ENCODE results near the gene DQX1.

The DQX1 gene

DNA sequence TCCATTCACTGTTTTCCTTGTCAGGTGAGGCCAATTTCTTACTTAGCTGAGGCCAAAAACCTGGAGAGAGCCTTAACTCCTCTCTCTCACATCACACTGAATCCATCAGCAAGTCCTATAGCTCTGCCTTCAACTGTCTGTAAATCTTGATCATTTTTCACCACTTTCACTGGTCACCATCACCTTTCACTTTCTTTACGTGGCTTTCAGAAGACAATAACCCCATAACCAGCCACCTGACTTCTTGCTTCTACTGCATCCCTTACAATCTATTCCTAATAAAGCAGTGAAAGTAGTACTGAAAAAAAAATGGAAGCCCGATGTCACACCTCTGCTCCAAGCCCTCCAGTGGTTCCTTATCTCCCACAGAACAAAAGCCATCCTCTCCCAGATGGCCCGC lies 20.0 kb upstream of the DQX1 start:
- H3K4me3 ChIP-seq (ENCODE audit: low read length): no peak overlapping the region
- no peaks in the 10 kb centered on the region for H3K9me3 ChIP-seq (ENCODE audit: control insufficient read depth, insufficient read depth, low read length)
- no peak for DNase-seq (ENCODE audit: low read depth, low spot score)
- H3K36me3 ChIP-seq (ENCODE audit: control insufficient read depth, insufficient read depth, low read length): no peaks in the 10 kb centered on the region
- peaks cover 4% of the 10 kb centered on the region; the same call in 1 of the 2 replicates for H3K27me3 ChIP-seq (ENCODE audit: control insufficient read depth, insufficient read depth, low read length)
- WGBS (ENCODE audit: insufficient coverage, insufficient read length): no CpG with 5 or more reads among the region's 3 CpGs
- peaks cover 1% of the 10 kb centered on the region; the same call in 1 of the 2 replicates for H3K4me1 ChIP-seq (ENCODE audit: control insufficient read depth, insufficient read depth, low read length)
- no peak overlapping the region for H3K27ac ChIP-seq (ENCODE audit: low read length)

DNA sequence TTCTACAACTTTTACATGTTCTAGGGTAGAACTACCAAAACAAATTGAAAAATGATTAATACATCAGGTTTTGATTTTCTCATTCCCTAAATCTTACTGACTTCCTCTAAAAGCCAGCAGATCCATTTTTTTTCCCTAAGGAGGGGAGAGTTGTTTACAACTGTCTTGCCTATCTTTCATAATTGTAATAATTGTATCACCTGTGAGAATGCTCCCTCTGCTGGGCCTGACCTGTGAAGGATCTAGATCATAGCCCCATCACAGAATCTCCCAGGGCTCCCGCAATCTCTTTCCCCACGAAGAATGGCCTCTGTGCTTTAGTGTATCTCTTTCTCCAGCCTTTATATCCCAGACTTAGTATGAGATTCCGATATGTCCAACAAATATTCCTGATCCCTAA lies 18.6 kb upstream of the DQX1 start:
- H3K27me3 ChIP-seq (ENCODE audit: control insufficient read depth, insufficient read depth, low read length): peaks cover 2% of the 10 kb centered on the region; the same call in 1 of the 2 replicates
- no peaks in the 10 kb centered on the region; the same call in 1 of the 2 replicates for H3K4me1 ChIP-seq (ENCODE audit: control insufficient read depth, insufficient read depth, low read length)
- H3K36me3 ChIP-seq (ENCODE audit: control insufficient read depth, insufficient read depth, low read length): no peaks in the 10 kb centered on the region
- H3K4me3 ChIP-seq (ENCODE audit: low read length): no peak overlapping the region
- no CpG with 5 or more reads among the region's 3 CpGs for WGBS (ENCODE audit: insufficient coverage, insufficient read length)
- no peak for DNase-seq (ENCODE audit: low read depth, low spot score)
- no peak overlapping the region for H3K27ac ChIP-seq (ENCODE audit: low read length)
- no peaks in the 10 kb centered on the region for H3K9me3 ChIP-seq (ENCODE audit: control insufficient read depth, insufficient read depth, low read length)

DNA sequence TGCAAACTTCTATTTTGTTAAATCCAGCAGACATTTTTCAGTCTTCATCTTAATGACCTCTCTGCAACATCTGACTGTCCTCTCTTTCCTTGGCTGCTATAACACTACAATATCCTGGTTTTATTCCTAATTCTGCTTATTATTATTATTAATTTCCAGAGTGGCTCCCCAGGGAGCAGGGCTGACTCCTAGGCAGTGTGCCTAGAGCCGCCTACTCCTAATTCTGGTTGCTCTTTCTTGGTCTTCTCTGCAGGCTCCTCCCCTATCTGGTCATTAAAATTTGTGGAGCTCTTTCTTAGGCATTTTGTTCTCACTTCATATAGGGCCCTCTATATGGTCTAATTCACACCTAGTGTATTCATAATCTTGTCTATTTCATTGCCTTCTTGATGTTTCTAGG lies 16.9 kb upstream of the DQX1 start:
- no peaks in the 10 kb centered on the region for H3K36me3 ChIP-seq (ENCODE audit: control insufficient read depth, insufficient read depth, low read length)
- DNase-seq (ENCODE audit: low read depth, low spot score): no peak
- WGBS (ENCODE audit: insufficient coverage, insufficient read length): no CpG with 5 or more reads among the region's 1 CpG
- no peak overlapping the region for H3K4me3 ChIP-seq (ENCODE audit: low read length)
- no peak overlapping the region for H3K27ac ChIP-seq (ENCODE audit: low read length)
- peaks cover 2% of the 10 kb centered on the region; the same call in 1 of the 2 replicates for H3K27me3 ChIP-seq (ENCODE audit: control insufficient read depth, insufficient read depth, low read length)
- H3K9me3 ChIP-seq (ENCODE audit: control insufficient read depth, insufficient read depth, low read length): no peaks in the 10 kb centered on the region
- H3K4me1 ChIP-seq (ENCODE audit: control insufficient read depth, insufficient read depth, low read length): no peaks in the 10 kb centered on the region

DNA sequence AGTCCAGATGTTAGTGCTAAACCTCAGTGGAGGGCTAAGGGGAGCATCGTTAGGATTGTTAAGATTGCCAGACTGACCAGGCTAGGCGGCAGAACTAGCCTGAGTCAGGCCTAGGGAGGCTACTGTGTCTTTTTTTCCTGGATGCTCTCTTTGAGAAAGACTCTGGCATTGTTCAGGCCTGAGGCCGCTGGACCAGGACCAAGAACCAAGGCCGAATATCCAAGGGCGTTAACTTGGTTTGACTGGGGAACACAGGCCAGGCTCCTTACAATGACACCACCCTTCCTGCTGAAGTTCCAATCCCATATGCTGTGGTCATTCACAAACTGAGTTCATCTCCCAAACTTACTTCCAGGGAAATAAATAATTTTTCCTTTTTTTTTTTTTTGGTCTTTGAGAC lies 14.3 kb upstream of the DQX1 start:
- Histone ChIP-seq H3K4me3 (ENCODE audit: low read length) (no peak overlapping the region), H3K9me3 (ENCODE audit: control insufficient read depth, insufficient read depth, low read length) (no peaks in the 10 kb centered on the region), H3K27me3 (ENCODE audit: control insufficient read depth, insufficient read depth, low read length) (no peaks in the 10 kb centered on the region), H3K4me1 (ENCODE audit: control insufficient read depth, insufficient read depth, low read length) (no peaks in the 10 kb centered on the region), H3K36me3 (ENCODE audit: control insufficient read depth, insufficient read depth, low read length) (peaks cover 3% of the 10 kb centered on the region; the same call in 1 of the 2 replicates), H3K27ac (ENCODE audit: low read length) (no peak overlapping the region)
- no peak for DNase-seq (ENCODE audit: low read depth, low spot score)
- no CpG with 5 or more reads among the region's 5 CpGs for WGBS (ENCODE audit: insufficient coverage, insufficient read length)

DNA sequence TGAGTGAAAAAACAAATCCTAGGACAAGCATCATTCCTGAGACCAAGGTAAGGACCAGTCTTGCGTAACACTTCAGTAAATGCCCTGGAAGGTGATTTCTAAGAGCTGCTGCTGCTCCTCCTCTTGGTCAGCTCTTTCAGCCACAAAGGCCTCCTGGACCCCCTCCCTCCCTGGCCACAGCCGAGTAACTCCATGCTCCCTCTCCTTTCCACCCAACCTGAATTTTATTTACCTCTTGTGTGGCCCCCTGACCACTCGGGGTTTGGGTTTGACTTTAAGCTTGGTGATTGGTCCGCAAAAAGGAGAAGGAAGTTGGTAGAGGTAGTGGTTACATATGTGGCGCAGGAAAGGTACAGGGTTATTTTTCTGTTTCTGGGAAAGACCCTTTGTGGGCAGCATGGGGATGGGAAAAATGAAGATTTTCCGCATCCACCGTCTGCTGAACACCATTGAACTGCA lies 12.9 kb upstream of the DQX1 start:
- H3K9me3 ChIP-seq (ENCODE audit: control insufficient read depth, insufficient read depth, low read length): no peaks in the 10 kb centered on the region
- DNase-seq (ENCODE audit: low read depth, low spot score): no peak
- no CpG with 5 or more reads among the region's 7 CpGs for WGBS (ENCODE audit: insufficient coverage, insufficient read length)

DNA sequence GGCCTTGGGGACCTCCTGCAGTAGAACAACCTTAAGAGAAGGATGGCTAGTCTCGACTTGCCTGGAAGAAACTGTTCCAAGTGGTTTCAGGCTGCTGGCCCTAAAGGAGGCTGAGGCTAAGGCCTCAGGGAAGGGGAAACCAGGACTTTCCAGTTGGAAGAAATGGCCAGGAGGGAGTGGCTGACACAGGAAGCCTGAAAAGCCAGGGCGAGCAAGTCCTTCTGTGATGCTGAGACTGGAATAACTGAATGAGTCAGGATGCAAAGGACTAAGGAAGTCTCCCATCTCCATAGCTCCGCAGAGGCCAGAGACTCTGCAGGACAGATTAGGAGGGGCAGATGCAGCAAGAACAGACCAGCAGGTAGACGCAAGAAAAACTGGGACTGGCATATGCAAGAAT lies 11.1 kb upstream of the DQX1 start:
- Histone ChIP-seq H3K27me3 (ENCODE audit: control insufficient read depth, insufficient read depth, low read length) (no peaks in the 10 kb centered on the region), H3K4me3 (ENCODE audit: low read length) (no peak overlapping the region), H3K27ac (ENCODE audit: low read length) (no peak overlapping the region), H3K4me1 (ENCODE audit: control insufficient read depth, insufficient read depth, low read length) (no peaks in the 10 kb centered on the region), H3K9me3 (ENCODE audit: control insufficient read depth, insufficient read depth, low read length) (no peaks in the 10 kb centered on the region), H3K36me3 (ENCODE audit: control insufficient read depth, insufficient read depth, low read length) (peaks cover 10% of the 10 kb centered on the region; the same call in 1 of the 2 replicates)
- WGBS (ENCODE audit: insufficient coverage, insufficient read length): no CpG with 5 or more reads among the region's 4 CpGs
- DNase-seq (ENCODE audit: low read depth, low spot score): no peak

More for the DNA sequence above, 12.9 kb upstream of the DQX1 start:
- peaks cover 3% of the 10 kb centered on the region; the same call in 1 of the 2 replicates for H3K36me3 ChIP-seq (ENCODE audit: control insufficient read depth, insufficient read depth, low read length)
- no peak overlapping the region for H3K4me3 ChIP-seq (ENCODE audit: low read length)
- no peak overlapping the region for H3K27ac ChIP-seq (ENCODE audit: low read length)
- H3K27me3 ChIP-seq (ENCODE audit: control insufficient read depth, insufficient read depth, low read length): no peaks in the 10 kb centered on the region
- H3K4me1 ChIP-seq (ENCODE audit: control insufficient read depth, insufficient read depth, low read length): no peaks in the 10 kb centered on the region

DNA sequence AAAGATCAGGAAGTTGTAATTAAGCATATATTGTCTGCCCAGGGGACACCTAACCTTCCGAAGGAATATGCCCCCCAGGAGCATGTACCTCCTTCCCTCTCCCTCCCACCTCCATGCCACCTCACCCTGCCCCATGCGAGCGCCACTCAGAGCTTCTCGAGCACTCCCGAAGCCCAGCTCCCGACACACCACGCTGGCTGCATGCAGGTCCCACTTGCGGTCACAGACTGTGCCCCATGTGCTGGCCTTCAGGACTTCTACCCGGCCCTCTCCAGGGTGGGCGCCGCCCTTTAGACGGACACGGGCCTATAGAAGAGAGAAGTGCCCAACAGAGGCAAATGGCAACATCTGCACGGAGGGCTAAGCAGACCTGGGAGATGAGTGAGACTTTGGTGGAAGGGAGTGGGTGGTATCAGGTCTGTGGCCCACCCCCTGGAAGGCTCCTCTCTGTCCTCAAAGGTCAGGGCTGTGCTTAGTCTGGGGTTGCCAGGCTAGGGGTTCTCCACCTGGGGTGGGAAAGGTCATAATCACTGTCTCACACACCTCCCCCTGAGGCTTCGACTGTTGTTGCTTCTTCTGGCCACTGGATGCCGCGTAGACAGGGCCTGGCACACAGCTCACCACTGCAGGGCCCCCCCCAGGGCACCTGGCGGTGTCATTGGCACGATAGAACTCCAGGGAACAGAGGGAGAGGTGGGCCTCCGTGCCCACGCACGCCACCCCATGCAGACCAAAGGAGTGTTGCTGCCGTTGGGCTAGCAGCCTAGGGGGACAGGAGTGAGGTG lies 10.3 kb upstream of the DQX1 start:
- Histone ChIP-seq H3K4me3 (ENCODE audit: low read length) (no peak overlapping the region), H3K36me3 (ENCODE audit: control insufficient read depth, insufficient read depth, low read length) (peaks cover 10% of the 10 kb centered on the region; the same call in 1 of the 2 replicates), H3K9me3 (ENCODE audit: control insufficient read depth, insufficient read depth, low read length) (no peaks in the 10 kb centered on the region), H3K27ac (ENCODE audit: low read length) (no peak overlapping the region), H3K4me1 (ENCODE audit: control insufficient read depth, insufficient read depth, low read length) (no peaks in the 10 kb centered on the region), H3K27me3 (ENCODE audit: control insufficient read depth, insufficient read depth, low read length) (no peaks in the 10 kb centered on the region)
- WGBS (ENCODE audit: insufficient coverage, insufficient read length): no CpG with 5 or more reads among the region's 23 CpGs
- no peak for DNase-seq (ENCODE audit: low read depth, low spot score)

DNA sequence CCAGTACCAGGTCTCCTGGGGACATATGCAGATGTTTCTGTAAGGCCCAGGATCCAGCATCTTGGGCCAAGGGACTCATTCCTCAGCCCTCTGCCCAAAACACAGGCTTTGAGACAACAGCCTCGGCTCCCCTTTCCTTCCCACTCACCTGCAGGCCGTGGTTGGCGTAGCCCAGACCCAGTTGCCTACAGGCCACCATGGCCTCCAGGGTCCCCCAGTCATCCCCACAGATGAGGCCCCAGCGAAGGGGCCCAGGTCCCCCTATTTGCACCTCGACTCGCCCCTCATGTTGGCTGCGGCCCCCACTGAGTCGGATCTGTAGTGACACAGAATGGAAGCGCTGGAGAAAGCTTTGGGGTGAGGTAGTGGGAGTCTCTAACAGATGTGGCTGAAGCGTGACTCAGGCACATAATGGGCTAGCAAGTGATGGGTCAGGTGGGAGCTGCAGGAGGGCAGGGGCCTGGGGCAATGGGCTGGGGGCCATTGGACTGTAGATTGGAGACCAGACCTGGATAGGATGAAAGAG lies 9.5 kb upstream of the DQX1 start:
- Histone ChIP-seq H3K36me3 (ENCODE audit: control insufficient read depth, insufficient read depth, low read length) (peaks cover 10% of the 10 kb centered on the region; the same call in 1 of the 2 replicates), H3K27me3 (ENCODE audit: control insufficient read depth, insufficient read depth, low read length) (no peaks in the 10 kb centered on the region), H3K9me3 (ENCODE audit: control insufficient read depth, insufficient read depth, low read length) (no peaks in the 10 kb centered on the region), H3K27ac (ENCODE audit: low read length) (no peak overlapping the region), H3K4me1 (ENCODE audit: control insufficient read depth, insufficient read depth, low read length) (peaks cover 3% of the 10 kb centered on the region), H3K4me3 (ENCODE audit: low read length) (no peak overlapping the region; the same call in 1 of the 2 replicates)
- WGBS (ENCODE audit: insufficient coverage, insufficient read length): no CpG with 5 or more reads among the region's 10 CpGs
- no peak for DNase-seq (ENCODE audit: low read depth, low spot score)

DNA sequence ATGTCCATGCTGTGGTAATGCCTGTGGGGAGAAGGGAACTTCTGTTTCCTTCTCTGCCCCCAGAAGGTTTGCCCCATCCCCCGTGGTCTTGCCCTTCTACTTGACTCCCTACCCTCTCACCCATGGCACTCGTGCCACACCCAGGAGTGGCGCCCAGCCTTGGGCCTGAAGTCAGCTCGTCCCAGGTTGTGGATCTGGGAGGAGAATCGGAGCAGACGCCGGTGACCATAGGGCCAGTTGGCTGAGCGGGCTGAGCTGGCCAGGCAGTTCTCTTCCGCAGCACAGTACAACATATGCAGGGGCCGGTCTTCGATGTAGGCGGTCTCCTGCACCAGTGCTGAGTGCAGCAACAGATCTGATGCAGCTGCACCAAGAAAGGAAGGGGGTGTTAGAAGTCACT lies 8.4 kb upstream of the DQX1 start:
- no peak overlapping the region for H3K27ac ChIP-seq (ENCODE audit: low read length)
- no peak for DNase-seq (ENCODE audit: low read depth, low spot score)
- peaks cover 3% of the 10 kb centered on the region for H3K4me1 ChIP-seq (ENCODE audit: control insufficient read depth, insufficient read depth, low read length)
- no peak overlapping the region for H3K4me3 ChIP-seq (ENCODE audit: low read length)
- no peaks in the 10 kb centered on the region for H3K9me3 ChIP-seq (ENCODE audit: control insufficient read depth, insufficient read depth, low read length)
- WGBS (ENCODE audit: insufficient coverage, insufficient read length): no CpG with 5 or more reads among the region's 12 CpGs
- peaks cover 10% of the 10 kb centered on the region; the same call in 1 of the 2 replicates for H3K36me3 ChIP-seq (ENCODE audit: control insufficient read depth, insufficient read depth, low read length)
- H3K27me3 ChIP-seq (ENCODE audit: control insufficient read depth, insufficient read depth, low read length): no peaks in the 10 kb centered on the region

DNA sequence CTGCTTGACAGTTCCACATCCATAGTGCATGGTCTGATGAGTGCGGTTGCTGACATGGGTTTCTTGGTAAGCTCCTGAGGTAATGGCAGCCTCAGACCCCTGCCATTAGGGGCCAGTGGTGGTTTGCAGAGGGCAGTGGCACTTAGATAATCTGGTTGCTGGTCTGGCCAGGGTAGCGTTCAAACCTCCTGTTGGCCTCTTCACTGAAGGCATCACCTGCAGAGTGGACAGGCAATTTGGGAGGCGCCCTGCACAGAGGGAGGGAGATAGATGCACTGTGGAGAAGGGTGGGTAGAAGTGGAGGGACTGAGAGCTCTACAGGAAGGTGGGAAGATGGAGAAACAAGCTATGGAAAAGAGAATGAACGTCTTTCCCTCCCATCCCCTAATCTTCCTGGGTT lies 7.4 kb upstream of the DQX1 start:
- H3K27me3 ChIP-seq (ENCODE audit: control insufficient read depth, insufficient read depth, low read length): no peaks in the 10 kb centered on the region
- H3K4me3 ChIP-seq (ENCODE audit: low read length): no peak overlapping the region
- peaks cover 10% of the 10 kb centered on the region; the same call in 1 of the 2 replicates for H3K36me3 ChIP-seq (ENCODE audit: control insufficient read depth, insufficient read depth, low read length)
- H3K27ac ChIP-seq (ENCODE audit: low read length): no peak overlapping the region
- H3K4me1 ChIP-seq (ENCODE audit: control insufficient read depth, insufficient read depth, low read length): peaks cover 3% of the 10 kb centered on the region
- no CpG with 5 or more reads among the region's 4 CpGs for WGBS (ENCODE audit: insufficient coverage, insufficient read length)
- DNase-seq (ENCODE audit: low read depth, low spot score): no peak
- H3K9me3 ChIP-seq (ENCODE audit: control insufficient read depth, insufficient read depth, low read length): no peaks in the 10 kb centered on the region
